NCI-H1694 (cell line): ENCODE data around the gene CTXND1.
"Not testable (repeated sequence)": the region's sequence is repeated elsewhere in the genome, so short reads cannot be mapped to it uniquely, and the experiment has no call there.

ENCODE experiments used
- DNase-seq: peaks from one replicate; lab custom pipeline; 2025; lab: John Stamatoyannopoulos, UW

The CTXND1 gene

DNA sequence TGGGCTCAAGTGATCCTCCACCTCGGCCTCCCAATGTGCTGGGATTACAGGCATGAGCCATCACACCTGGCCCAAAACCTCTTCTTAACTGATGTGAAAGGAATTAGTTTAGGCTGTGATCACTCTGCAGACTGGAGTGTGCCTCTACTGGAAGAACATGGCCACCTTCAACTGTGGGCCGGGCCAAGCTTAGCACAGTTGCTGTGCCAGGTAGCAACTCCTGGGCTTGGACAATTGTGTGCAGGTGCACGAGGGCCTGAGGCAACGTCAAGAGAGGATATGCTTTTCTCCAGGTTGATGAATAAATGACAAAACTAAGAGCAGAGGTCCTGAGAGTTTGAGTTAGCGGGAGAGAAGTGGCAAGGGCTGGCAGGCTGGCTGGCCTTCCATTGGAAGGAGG is 92.7 kb downstream of the CTXND1 start:
- DNase-seq, result no peak

DNA sequence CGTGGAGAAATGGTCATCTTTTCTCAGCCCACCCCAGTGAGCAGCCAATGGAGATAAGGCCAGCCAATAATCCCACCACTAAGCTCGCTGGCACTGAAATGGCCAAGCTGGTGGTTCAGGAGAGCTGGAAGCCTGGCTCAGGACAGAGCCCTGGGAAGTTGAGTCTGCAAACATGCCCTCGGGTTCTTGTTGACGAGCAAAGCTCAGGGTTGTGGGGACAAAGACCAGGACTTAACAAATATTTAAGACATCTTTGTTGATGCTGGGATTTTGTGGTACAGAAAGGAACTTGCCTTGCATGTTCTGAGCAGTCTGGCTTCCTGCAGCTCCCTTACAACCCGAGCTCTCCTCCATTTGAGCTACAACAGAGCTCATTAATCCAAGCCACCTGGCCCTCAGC is 94.8 kb downstream of the CTXND1 start:
- peak; percentile 17 for DNase-seq

- DNase-seq, result no peak
Observed at GRCh38 chr15:80156176-80156720, 95.8 kb downstream of the CTXND1 start.

- DNase-seq, result not testable (repeated sequence)
Observed at GRCh38 chr15:80155378-80156175, 96.4 kb downstream of the CTXND1 start.

DNA sequence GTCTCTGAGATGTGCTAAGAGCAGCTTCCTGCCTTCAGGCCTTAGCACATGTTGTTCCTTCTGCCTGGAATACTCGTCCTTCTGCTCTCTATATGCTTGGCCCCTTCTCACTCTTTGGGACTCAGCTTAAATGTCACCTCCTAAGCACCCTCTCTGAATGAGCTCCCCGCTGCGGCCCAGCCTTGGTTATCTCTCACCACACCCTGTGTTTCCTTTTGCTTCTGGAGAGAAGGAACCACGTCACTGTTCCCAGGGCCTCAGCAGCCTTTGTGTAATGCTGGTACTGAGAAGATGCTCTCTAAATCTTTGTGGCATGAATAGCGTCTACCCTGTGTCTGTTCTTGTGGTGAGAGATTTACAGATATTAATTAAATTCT is 97.0 kb downstream of the CTXND1 start:
- DNase-seq, result no peak

DNA sequence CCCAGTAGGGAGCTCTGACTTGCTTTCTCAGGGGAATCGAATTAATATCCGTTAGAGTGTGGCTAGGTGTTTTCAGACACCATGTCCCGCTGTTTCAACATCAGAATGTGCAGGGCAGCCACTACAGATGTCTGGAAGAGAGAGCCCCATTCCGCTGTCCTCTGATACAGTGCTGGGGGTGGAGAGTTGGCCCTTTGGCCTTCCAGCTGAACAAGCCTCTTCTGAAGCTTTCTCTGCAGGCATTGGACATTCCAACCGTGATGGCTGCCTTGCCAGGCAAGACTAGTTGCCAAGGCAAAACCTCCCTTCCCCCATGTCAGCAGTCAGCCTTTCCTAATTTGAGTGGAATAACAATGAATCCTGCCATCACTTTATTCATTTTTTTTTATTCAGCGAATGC is 97.7 kb downstream of the CTXND1 start:
- DNase-seq, result no peak

DNA sequence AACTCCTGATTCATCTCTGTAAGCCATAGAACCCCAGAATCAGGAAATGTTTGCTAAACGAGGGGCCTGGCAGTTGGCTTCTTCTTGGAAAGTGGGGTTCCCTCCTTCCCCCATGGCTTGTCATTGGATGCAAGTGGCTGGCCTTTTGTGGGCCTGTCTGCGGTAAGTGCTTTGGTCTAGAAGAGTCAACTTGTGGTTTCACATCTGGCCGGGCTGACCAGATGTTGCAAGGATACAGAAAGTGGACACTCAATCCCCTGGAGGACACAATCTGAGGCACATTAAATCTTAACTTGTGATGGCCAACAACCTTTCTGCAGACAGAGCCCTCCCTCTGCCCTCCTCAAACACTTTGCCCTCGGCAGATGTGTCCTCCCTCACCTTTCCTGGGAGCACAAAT is 98.1 kb downstream of the CTXND1 start:
- DNase-seq, result no peak

DNA sequence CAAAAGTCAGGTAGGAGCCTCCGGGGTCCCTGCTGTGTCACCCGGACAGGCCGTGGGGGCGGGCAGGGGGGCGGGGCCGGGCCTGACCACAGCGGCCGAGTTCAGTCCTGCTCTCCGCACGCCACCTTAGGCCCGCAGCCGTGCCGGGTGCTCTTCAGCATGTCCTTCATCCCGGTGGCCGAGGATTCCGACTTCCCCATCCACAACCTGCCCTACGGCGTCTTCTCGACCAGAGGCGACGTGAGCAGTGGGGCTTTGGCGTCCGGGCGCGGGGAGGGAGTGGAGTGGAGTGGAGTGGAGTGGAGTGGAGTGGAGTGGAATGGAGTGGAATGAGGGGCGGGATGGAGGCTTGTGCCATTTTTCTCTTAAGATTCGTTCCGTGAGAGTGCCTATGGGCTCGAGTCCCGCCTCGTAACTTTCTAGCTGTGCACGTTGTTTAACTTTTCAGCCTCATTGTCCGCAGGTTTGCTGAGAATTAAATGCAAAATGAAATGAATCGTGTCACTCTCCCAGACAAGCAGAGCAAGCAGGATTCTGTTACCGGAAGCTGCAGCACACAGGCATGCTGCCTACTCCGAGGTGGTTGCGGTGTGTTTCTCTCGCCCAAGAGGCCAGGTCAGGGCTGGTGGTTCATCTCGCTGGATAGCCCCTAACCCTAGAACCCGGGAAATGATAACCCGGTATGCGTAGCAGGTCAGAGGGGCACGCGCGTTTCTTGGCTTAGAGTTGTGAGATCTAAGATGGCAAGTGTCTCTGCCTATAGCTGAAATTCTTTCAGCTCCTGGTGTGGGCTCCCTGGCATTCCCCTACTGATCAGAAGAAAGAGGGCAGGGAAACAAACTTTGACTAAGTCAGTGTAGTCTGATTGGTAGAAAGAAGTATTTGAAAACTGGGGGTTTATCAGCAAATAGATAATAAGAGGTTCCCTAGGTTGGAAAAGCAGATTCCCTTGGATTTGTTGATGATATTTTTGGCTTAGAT is 98.8 kb downstream of the CTXND1 start, which contains the start of gene FAH:
TSS of gene FAH (plus strand) at position 104 of the 981 bp plus-strand sequence. CDS start at position 160, 56 bp downstream.
- no peak for DNase-seq

GRCh38 chr15:80152180-80152895 is 99.7 kb downstream of the CTXND1 start:
- DNase-seq, result peak; percentile 26

GRCh38 chr15:80151576-80151975 is 100.4 kb downstream of the CTXND1 start:
- DNase-seq, result no peak

DNA sequence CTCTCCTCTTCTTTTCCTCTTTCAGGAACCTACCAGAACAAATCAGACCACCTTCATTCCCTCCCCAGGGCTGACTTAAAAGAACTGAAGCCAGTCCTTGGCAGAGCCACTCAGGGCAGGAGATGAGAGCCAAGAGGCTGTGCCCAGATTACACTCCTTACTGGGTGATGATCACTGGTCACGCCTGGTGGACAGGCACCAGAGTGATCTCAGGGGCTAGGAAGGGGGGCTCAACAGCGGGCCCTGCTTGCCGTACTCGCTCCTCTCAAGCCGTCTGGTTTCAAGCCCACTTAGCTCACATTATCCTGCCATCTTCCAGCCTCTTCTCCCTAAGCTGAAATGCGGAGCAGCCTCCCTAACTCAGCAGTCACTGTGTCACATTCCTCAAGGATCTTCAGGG is 100.9 kb downstream of the CTXND1 start:
- DNase-seq, result no peak
